SJCRH30 (cell line): ENCODE results near the gene ACSF2. TPM values are rescaled to one million over a fixed set of nuclear protein-coding genes. Genes with fewer than 3 reads are reported as not detected.
"Not testable (repeated sequence)": the region's sequence is repeated elsewhere in the genome, so short reads cannot be mapped to it uniquely, and the experiment has no call there.

Source experiments
- DNase-seq, 2 experiments: peaks; one replicate each; pipeline ENCODE4 v3.0.0-alpha.2; 2015 to 2020
- H3K27ac ChIP-seq: fragments of 250-450 bp; sonication (Bioruptor Pico); 2 replicates; pipeline ENCODE4 v1.5.1; 2020; ENCODE audit warnings: mild to moderate bottlenecking, moderate library complexity
- H3K27me3 ChIP-seq: fragments of 250-450 bp; sonication (Bioruptor Pico); 2 replicates; pipeline ENCODE4 v1.5.1; 2020; ENCODE audit warnings: mild to moderate bottlenecking, moderate library complexity
- H3K36me3 ChIP-seq: fragments of 250-450 bp; sonication (Bioruptor Pico); 2 replicates; pipeline ENCODE4 v1.5.1; 2020; ENCODE audit warnings: mild to moderate bottlenecking, moderate library complexity
- H3K4me1 ChIP-seq: fragments of 250-450 bp; sonication (Bioruptor Pico); 2 replicates; pipeline ENCODE4 v1.5.1; 2020; ENCODE audit warnings: mild to moderate bottlenecking, moderate library complexity
- H3K4me3 ChIP-seq: fragments of 250-450 bp; sonication (Bioruptor Pico); 2 replicates; pipeline ENCODE4 v1.5.1; 2020; ENCODE audit warnings: mild to moderate bottlenecking, moderate library complexity
- H3K9me3 ChIP-seq: fragments of 250-450 bp; sonication (Bioruptor Pico); replicated peaks from 2 replicates; pipeline ENCODE4 v1.5.1; 2020; ENCODE audit warnings: mild to moderate bottlenecking, moderate library complexity
- total RNA-seq: library from RNA; depleted of rRNA; stranded (reverse); fragments of >200 nt; shearing (Covaris generic); gene quantifications from 2 replicates; pipeline ENCODE4 v1.2.3, GENCODE V29; 2014

Gene ACSF2
- total RNA-seq, 1 experiment from 2014 or later, result 6.3 TPM

GRCh38 chr17:50397111-50397918 is 28.7 kb upstream of the ACSF2 start, which contains the start of gene LRRC59:
Gene LRRC59 (minus strand): TSS chr17:50397523. CDS start chr17:50397317, 206 bp downstream.
- H3K27ac ChIP-seq, result peak within 1 kb of the TSS; percentile 78
- 0 out of 2 replicates have a peak, but pooled peaks cover 3% of the 10 kb centered on the region for H3K4me1 ChIP-seq
- H3K4me3 ChIP-seq, result peak within 1 kb of the TSS; percentile 92
- DNase-seq, result peak; percentile 83 to 86
- peaks cover 30% of the 10 kb centered on the region for H3K36me3 ChIP-seq
- H3K27me3 ChIP-seq, result no peaks in the 10 kb centered on the region
- H3K9me3 ChIP-seq, result no peaks in the 10 kb centered on the region

- peak in 1 of 2 experiments; percentile 9 for DNase-seq
- peaks cover 25% of the 10 kb centered on the region for H3K36me3 ChIP-seq
- no peaks in the 10 kb centered on the region for H3K27me3 ChIP-seq
- H3K4me1 ChIP-seq, result 0 out of 2 replicates have a peak, but pooled peaks cover 3% of the 10 kb centered on the region
- peak overlapping the region; percentile 92 for H3K4me3 ChIP-seq
- H3K27ac ChIP-seq, result peak overlapping the region; percentile 78; the same call in 1 of the 2 replicates
- no peaks in the 10 kb centered on the region for H3K9me3 ChIP-seq
These were observed 28.1 kb upstream of the ACSF2 start for GRCh38 chr17:50397919-50398285.

GRCh38 chr17:50398672-50399071 is 27.3 kb upstream of the ACSF2 start:
- not testable (repeated sequence) for H3K4me3 ChIP-seq, H3K27ac ChIP-seq, DNase-seq, H3K9me3 ChIP-seq, H3K4me1 ChIP-seq, H3K27me3 ChIP-seq
- H3K36me3 ChIP-seq, result peaks cover 18% of the 10 kb centered on the region; the same call in 1 of the 2 replicates

GRCh38 chr17:50399591-50399990 is 26.4 kb upstream of the ACSF2 start:
- H3K4me3 ChIP-seq, H3K4me1 ChIP-seq, DNase-seq, H3K27ac ChIP-seq, H3K9me3 ChIP-seq, H3K27me3 ChIP-seq: not testable (repeated sequence)
- H3K36me3 ChIP-seq, result peaks cover 11% of the 10 kb centered on the region; the same call in 1 of the 2 replicates

- H3K36me3 ChIP-seq, H3K27me3 ChIP-seq, H3K27ac ChIP-seq, H3K9me3 ChIP-seq, H3K4me1 ChIP-seq, H3K4me3 ChIP-seq, DNase-seq: not testable (repeated sequence)
These were observed 20.7 kb upstream of the ACSF2 start for GRCh38 chr17:50405351-50405750.

- Histone ChIP-seq H3K4me3 (no peak overlapping the region), H3K36me3 (no peaks in the 10 kb centered on the region), H3K9me3 (no peaks in the 10 kb centered on the region), H3K27me3 (no peaks in the 10 kb centered on the region), H3K27ac (no peak overlapping the region), H3K4me1 (no peaks in the 10 kb centered on the region)
- DNase-seq, result no peak
These were observed 19.4 kb upstream of the ACSF2 start for GRCh38 chr17:50406578-50406977.

- H3K36me3 ChIP-seq, result no peaks in the 10 kb centered on the region
These were observed 18.1 kb upstream of the ACSF2 start for GRCh38 chr17:50407921-50408320.

GRCh38 chr17:50412188-50412732 is 13.8 kb upstream of the ACSF2 start:
- H3K9me3 ChIP-seq, result no peaks in the 10 kb centered on the region
- no peak overlapping the region for H3K4me3 ChIP-seq

More at GRCh38 chr17:50407921-50408320, 18.1 kb upstream of the ACSF2 start:
- no peak overlapping the region for H3K27ac ChIP-seq
- H3K4me3 ChIP-seq, result no peak overlapping the region
- no peaks in the 10 kb centered on the region for H3K4me1 ChIP-seq
- no peaks in the 10 kb centered on the region for H3K9me3 ChIP-seq
- no peak for DNase-seq
- H3K27me3 ChIP-seq, result no peaks in the 10 kb centered on the region

GRCh38 chr17:50414808-50415207 is 11.2 kb upstream of the ACSF2 start:
- no peak overlapping the region for H3K27ac ChIP-seq
- no peaks in the 10 kb centered on the region for H3K27me3 ChIP-seq

More at GRCh38 chr17:50412188-50412732, 13.8 kb upstream of the ACSF2 start:
- no peaks in the 10 kb centered on the region for H3K4me1 ChIP-seq
- no peaks in the 10 kb centered on the region for H3K27me3 ChIP-seq
- H3K36me3 ChIP-seq, result no peaks in the 10 kb centered on the region
- DNase-seq, result no peak
- H3K27ac ChIP-seq, result no peak overlapping the region

GRCh38 chr17:50419577-50419976 is 6.4 kb upstream of the ACSF2 start:
- H3K27me3 ChIP-seq, H3K36me3 ChIP-seq, H3K9me3 ChIP-seq, H3K27ac ChIP-seq, DNase-seq, H3K4me3 ChIP-seq, H3K4me1 ChIP-seq: not testable (repeated sequence)

More at GRCh38 chr17:50414808-50415207, 11.2 kb upstream of the ACSF2 start:
- Histone ChIP-seq H3K4me1 (no peaks in the 10 kb centered on the region), H3K9me3 (no peaks in the 10 kb centered on the region), H3K36me3 (no peaks in the 10 kb centered on the region), H3K4me3 (no peak overlapping the region)
- no peak for DNase-seq

- Histone ChIP-seq H3K9me3 (no peaks in the 10 kb centered on the region), H3K4me3 (no peak overlapping the region), H3K27me3 (no peaks in the 10 kb centered on the region), H3K4me1 (peaks cover 6% of the 10 kb centered on the region; the same call in 1 of the 2 replicates), H3K36me3 (no peaks in the 10 kb centered on the region), H3K27ac (no peak overlapping the region)
- DNase-seq, result no peak
These were observed 5.5 kb upstream of the ACSF2 start for GRCh38 chr17:50420419-50421112.

- H3K36me3 ChIP-seq, result no peaks in the 10 kb centered on the region
- no peak overlapping the region for H3K4me3 ChIP-seq
- H3K27me3 ChIP-seq, result no peaks in the 10 kb centered on the region
- H3K27ac ChIP-seq, result no peak overlapping the region
- H3K4me1 ChIP-seq, result peaks cover 6% of the 10 kb centered on the region; the same call in 1 of the 2 replicates
- DNase-seq, result no peak
- H3K9me3 ChIP-seq, result no peaks in the 10 kb centered on the region
These were observed 4.5 kb upstream of the ACSF2 start for GRCh38 chr17:50421308-50422051.

- H3K27ac ChIP-seq, result no peak overlapping the region
- H3K4me1 ChIP-seq, result peaks cover 8% of the 10 kb centered on the region; the same call in 1 of the 2 replicates
- no peaks in the 10 kb centered on the region for H3K9me3 ChIP-seq
- no peaks in the 10 kb centered on the region for H3K36me3 ChIP-seq
- no peak for DNase-seq
- H3K4me3 ChIP-seq, result no peak overlapping the region
- no peaks in the 10 kb centered on the region for H3K27me3 ChIP-seq
These were observed 3.3 kb upstream of the ACSF2 start for GRCh38 chr17:50422738-50423137.

- no peaks in the 10 kb centered on the region for H3K9me3 ChIP-seq
- H3K4me3 ChIP-seq, result no peak overlapping the region
- H3K27me3 ChIP-seq, result no peaks in the 10 kb centered on the region
- DNase-seq, result peak; percentile 20 to 25
- H3K36me3 ChIP-seq, result no peaks in the 10 kb centered on the region
- peaks cover 8% of the 10 kb centered on the region; the same call in 1 of the 2 replicates for H3K4me1 ChIP-seq
- no peak overlapping the region for H3K27ac ChIP-seq
These were observed 2.4 kb upstream of the ACSF2 start for GRCh38 chr17:50423553-50424159.
